ENCODE measurements around the gene SLC35F4.
A peak's percentile ranks its signal among the peaks of the same experiment; 100 is the strongest.

GRCh38 chr14:57865403-57866198 lies at the start of gene SLC35F4:
- TF ChIP-seq KDM4A (IDR thresholded peaks at IDR 0.05; ENCODE audit: low read depth, low read length, severe bottlenecking), result peak; percentile 47
- TF ChIP-seq, protein P1, sequence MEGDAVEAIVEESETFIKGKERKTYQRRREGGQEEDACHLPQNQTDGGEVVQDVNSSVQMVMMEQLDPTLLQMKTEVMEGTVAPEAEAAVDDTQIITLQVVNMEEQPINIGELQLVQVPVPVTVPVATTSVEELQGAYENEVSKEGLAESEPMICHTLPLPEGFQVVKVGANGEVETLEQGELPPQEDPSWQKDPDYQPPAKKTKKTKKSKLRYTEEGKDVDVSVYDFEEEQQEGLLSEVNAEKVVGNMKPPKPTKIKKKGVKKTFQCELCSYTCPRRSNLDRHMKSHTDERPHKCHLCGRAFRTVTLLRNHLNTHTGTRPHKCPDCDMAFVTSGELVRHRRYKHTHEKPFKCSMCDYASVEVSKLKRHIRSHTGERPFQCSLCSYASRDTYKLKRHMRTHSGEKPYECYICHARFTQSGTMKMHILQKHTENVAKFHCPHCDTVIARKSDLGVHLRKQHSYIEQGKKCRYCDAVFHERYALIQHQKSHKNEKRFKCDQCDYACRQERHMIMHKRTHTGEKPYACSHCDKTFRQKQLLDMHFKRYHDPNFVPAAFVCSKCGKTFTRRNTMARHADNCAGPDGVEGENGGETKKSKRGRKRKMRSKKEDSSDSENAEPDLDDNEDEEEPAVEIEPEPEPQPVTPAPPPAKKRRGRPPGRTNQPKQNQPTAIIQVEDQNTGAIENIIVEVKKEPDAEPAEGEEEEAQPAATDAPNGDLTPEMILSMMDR (IDR thresholded peaks at IDR 0.05; ENCODE audit: control extremely low read depth in 1 of 3, insufficient read depth in 1 of 3, low read depth in 1 of 3, low read length in 3 of 3), result peak in 1 of 3 experiments; percentile 12; a peak in 1 of 4 replicates
- peak; percentile 89 for TF ChIP-seq ASH2L (IDR thresholded peaks at IDR 0.05; ENCODE audit: low read length)
- no peak for TF ChIP-seq RXRA (IDR thresholded peaks at IDR 0.05; ENCODE audit: insufficient read depth, low read depth, low read length)
- TF ChIP-seq TCF12 (IDR thresholded peaks at IDR 0.05; ENCODE audit: low read depth, low read length), result 0 out of 2 replicates have a peak, but pooled peaks have one; percentile 61
